ENCODE data around the gene IGF2BP3.

IGF2BP3 gene

DNA sequence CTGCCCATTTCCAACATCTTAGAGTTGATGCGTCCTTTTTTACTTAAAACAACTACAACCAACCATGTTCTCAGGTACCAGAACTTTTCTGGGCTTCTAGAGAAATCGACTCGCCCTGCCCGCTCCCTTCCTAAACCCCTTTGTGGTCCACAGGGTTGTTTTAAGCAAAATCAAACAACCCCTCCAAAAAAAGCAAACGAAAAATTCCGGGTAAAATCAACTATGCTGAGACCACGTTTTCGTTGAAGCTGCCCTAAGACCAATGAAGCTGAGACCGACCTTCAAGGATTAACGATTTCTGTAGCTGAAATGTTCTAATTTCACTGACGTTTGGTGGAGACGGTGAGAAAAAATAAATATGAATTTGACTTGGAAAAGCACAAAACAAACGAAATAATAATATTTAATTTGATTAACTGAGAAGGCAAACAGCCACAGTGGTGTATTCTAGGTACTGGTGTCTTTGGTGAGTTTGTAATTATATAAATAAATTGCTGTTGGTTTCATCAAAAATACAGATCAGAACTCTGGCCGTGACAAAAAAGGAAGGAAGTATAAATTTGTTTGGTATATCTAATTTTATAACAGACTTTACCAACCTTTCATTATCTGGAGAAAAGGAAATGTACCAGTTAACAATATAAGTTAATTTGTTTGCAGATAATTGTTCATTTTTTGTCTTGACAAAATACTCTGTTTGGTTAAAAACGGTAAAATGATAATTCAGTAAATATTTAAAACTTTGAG, 4.7 kb upstream of the IGF2BP3 start:
- peak overlapping the region; percentile 99 for H3K27ac ChIP-seq
- no peak for TF ChIP-seq ZFX (IDR thresholded peaks at IDR 0.05; ENCODE audit: borderline replicate concordance)

GRCh38 chr7:23474094-23474828, 4.0 kb upstream of the IGF2BP3 start:
- no peak for TF ChIP-seq ZFX (IDR thresholded peaks at IDR 0.05; ENCODE audit: borderline replicate concordance)
- TF ChIP-seq, protein P1, sequence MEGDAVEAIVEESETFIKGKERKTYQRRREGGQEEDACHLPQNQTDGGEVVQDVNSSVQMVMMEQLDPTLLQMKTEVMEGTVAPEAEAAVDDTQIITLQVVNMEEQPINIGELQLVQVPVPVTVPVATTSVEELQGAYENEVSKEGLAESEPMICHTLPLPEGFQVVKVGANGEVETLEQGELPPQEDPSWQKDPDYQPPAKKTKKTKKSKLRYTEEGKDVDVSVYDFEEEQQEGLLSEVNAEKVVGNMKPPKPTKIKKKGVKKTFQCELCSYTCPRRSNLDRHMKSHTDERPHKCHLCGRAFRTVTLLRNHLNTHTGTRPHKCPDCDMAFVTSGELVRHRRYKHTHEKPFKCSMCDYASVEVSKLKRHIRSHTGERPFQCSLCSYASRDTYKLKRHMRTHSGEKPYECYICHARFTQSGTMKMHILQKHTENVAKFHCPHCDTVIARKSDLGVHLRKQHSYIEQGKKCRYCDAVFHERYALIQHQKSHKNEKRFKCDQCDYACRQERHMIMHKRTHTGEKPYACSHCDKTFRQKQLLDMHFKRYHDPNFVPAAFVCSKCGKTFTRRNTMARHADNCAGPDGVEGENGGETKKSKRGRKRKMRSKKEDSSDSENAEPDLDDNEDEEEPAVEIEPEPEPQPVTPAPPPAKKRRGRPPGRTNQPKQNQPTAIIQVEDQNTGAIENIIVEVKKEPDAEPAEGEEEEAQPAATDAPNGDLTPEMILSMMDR (IDR thresholded peaks at IDR 0.05), result no peak
- H3K27ac ChIP-seq, result peak overlapping the region; percentile 99

DNA sequence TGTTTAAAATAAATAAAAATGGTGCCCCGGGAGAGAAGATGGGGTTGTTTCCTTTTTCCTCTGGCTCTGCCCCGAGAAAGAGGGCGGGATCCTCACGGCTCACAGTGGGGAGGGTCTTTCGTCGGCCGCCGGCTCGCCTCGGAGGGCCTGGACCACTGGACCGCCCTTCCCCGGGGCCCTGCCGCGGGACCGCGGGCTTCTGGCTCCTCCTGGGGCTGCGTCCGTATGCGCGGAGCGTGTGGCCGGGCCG, 3.5 kb upstream of the IGF2BP3 start:
- TF ChIP-seq ZFX (IDR thresholded peaks at IDR 0.05; ENCODE audit: borderline replicate concordance), result no peak
- TF ChIP-seq, protein P1 (IDR thresholded peaks at IDR 0.05), result no peak
- H3K27ac ChIP-seq, result peak overlapping the region; percentile 99

DNA sequence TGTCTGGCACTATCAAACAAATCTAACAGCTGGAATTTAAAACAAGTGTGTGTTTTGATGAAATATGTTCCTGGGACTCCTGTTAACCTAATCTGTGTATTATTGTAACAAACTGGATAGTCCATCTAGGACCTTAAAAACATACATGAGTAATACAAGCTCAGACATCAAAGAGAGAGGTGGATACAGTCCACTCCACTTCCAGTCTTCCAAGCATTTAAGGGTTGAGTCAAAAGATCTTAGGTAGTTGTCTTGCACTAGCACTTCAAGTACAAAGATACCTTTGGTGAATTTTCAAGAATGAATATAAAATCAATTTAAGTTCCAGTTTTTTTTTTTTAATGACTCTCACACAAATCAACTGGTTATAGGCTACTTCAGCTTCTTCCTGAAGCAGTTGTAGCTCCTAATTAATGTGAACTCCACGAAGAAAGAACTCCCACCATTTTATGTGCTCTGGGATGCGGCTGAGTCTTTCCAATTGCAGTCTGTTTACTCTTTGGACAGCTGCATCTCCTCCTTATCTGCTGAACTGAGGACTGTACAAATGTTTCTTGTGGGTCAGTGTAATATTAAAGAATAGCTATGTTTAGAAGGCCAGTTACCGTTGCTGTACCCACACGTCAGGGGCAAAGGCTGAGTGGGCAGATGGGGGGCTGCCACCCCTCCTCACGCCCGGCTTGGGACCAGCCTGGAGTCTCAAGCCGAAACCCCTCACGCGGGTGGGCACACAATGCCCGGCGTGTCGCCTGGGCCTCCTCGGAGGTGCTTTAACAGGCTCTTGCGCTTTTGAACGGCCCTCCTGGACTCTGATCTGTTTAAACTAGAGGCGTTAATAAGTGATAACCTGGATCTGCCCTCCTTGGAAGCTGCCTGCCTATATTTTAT, 2.9 kb upstream of the IGF2BP3 start:
- peak overlapping the region; percentile 99 for H3K27ac ChIP-seq
- TF ChIP-seq, protein P1 (IDR thresholded peaks at IDR 0.05), result no peak
- no peak for TF ChIP-seq ZFX (IDR thresholded peaks at IDR 0.05; ENCODE audit: borderline replicate concordance)

DNA sequence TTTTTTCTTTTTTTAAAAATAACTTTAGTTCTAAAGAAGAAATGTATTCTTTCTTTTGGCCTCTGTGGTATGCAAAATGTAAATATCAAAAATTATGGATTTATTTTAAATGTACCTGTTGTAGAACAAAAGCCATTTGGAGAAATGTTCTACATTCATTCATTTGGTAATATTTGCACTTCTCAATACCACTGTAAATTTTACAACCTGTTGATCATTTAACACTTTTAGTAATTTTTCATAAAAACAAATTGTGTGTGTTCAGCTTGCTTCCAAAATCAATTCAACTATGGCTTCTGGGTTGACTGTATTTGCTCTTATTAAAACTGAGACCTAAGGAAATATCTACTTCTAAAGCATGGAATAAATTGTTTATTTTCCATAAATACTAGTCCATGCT, 2.3 kb upstream of the IGF2BP3 start:
- peak overlapping the region; percentile 99 for H3K27ac ChIP-seq
- TF ChIP-seq ZFX (IDR thresholded peaks at IDR 0.05; ENCODE audit: borderline replicate concordance), result no peak

DNA sequence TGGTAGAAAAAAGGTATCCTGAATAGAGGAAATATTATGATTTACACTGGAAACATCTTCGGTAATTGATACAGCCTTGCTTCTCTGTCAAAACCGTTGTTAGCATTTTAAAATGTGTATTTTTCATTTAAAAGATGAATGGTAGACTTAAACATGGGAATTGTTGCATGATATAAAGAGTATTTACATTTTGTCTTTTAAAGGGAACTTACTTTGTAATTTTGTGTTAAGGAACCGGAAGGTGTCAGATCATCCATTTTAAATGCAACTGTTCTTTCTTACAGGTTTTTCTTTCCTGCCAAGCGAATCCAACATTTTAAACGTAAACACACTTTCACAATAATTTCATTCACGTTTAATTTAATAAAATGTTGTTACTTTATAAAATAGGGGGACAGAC, 1.8 kb upstream of the IGF2BP3 start:
- TF ChIP-seq ZFX (IDR thresholded peaks at IDR 0.05; ENCODE audit: borderline replicate concordance), result no peak
- TF ChIP-seq, protein P1 (IDR thresholded peaks at IDR 0.05), result no peak
- peak overlapping the region; percentile 99 for H3K27ac ChIP-seq

- peak overlapping the region; percentile 99 for H3K27ac ChIP-seq
- TF ChIP-seq, protein P1 (IDR thresholded peaks at IDR 0.05), result no peak
- no peak for TF ChIP-seq ZFX (IDR thresholded peaks at IDR 0.05; ENCODE audit: borderline replicate concordance)
Observed at GRCh38 chr7:23471106-23471859, 992 bp upstream of the IGF2BP3 start.

Data from 22Rv1 (cell line).